ENCODE results near the gene SLC25A19. TPM values are rescaled to one million over a fixed set of nuclear protein-coding genes. Genes with fewer than 3 reads are reported as not detected.
A peak's percentile ranks its signal among the peaks of the same experiment; 100 is the strongest.
"Not testable (repeated sequence)": the region's sequence is repeated elsewhere in the genome, so short reads cannot be mapped to it uniquely, and the experiment has no call there.

Gene SLC25A19
- total and polyA plus RNA-seq, 2 donors (not counting 1 experiment from before 2014, with no cell fraction given): 5.1 to 9.7 TPM

DNA sequence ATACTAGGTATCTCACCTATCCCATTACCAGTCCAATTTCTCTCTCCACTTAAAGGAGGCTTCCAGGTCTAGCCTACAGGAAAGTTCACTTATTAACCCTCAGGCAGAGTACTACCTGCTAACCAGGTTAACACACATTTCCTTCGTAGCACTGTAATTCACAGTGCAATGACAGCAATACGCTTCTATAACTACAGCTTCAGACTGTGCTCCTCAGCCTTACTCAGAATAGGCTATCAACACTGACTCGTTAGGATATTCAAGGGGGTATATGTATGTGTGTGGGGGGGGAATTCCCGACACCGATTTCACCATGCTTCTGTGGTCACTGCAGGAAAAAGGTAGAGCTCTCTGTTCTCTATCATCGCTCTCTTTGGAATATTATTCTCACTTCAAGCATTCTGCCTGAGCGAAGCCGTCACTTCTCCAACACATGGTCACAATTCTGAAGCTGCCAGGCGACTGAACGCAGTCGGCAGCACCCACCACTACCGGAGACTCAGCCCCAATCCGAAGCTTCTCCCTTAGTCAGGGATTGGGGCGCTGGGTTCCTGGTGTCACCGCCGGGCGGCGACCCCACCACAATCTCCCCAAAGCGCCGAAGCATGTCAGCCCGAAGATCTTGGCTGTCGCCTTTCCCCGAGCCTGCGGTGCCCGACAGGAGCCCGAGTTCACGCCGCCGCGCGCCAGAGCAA, 28.4 kb downstream of the SLC25A19 start:
- peak overlapping the region; percentile 63 to 93 (median 82) for H3K4me3 ChIP-seq (replicated peaks in 1 of 4; ENCODE audit: control extremely low read depth in 1 of 4, insufficient read depth in 1 of 4, low read depth in 3 of 4, low read length in 4 of 4)
- H4K20me1 ChIP-seq (ENCODE audit: control insufficient read depth, extremely low read depth, insufficient read depth, low read length): no peaks in the 10 kb centered on the region
- peak overlapping the region; percentile 98 for H3K9ac ChIP-seq (ENCODE audit: insufficient read depth, low read length)
- peaks cover 2% of the 10 kb centered on the region for H3K4me1 ChIP-seq (ENCODE audit: control insufficient read depth, extremely low read depth, insufficient read depth, low read length)
- peak overlapping the region; percentile 77 for H2AFZ ChIP-seq (ENCODE audit: low read length)
- peaks cover 8% of the 10 kb centered on the region for H3K36me3 ChIP-seq (ENCODE audit: control insufficient read depth, insufficient read depth, low read length)
- TF ChIP-seq EZH2 (IDR thresholded peaks at IDR 0.05; ENCODE audit: low read length, missing control alignments) (no peak), CTCF (conservative IDR thresholded peaks at IDR 0.05 in 1 of 2, IDR thresholded peaks at IDR 0.05 in 1 of 2; ENCODE audit: low read depth in 1 of 2, low read length in 2 of 2) (no peak)
- H3K4me2 ChIP-seq (ENCODE audit: extremely low read depth, insufficient read depth, low read length): peak overlapping the region; percentile 88
- H3K27me3 ChIP-seq (ENCODE audit: control insufficient read depth, insufficient read depth, low read length): no peaks in the 10 kb centered on the region
- no peaks in the 10 kb centered on the region for H3K9me3 ChIP-seq (ENCODE audit: control insufficient read depth, insufficient read depth, low read depth, low read length)
- H3K27ac ChIP-seq (ENCODE audit: insufficient read depth, low read length): peak overlapping the region; percentile 99
- H3K79me2 ChIP-seq (ENCODE audit: control insufficient read depth, insufficient read depth, low read length): peaks cover 45% of the 10 kb centered on the region
- no peak for DNase-seq (ENCODE audit: low read depth in 2 of 2)

DNA sequence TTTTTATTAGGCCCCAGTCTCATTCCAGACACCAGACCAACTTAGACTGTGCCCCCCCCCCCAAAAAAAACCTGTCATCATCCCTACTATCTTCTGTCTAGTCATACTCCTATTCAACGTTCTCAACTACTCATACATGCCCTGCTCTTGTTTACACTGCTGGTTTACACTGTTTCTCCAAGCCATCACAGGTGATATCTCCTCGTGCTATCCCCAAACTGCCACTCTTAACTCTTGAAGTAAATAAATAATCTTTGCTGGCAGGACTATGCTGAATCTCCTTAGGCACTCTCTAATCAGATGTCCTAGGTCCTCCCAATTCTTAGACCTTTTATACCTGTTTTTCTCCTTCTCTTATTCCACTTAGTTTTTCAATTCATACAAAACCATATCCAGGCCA, 32.0 kb downstream of the SLC25A19 start:
- not testable (repeated sequence) for H2AFZ ChIP-seq (ENCODE audit: low read length); H3K36me3 ChIP-seq (ENCODE audit: control insufficient read depth, insufficient read depth, low read length); DNase-seq (ENCODE audit: low read depth in 2 of 2); H4K20me1 ChIP-seq (ENCODE audit: control insufficient read depth, extremely low read depth, insufficient read depth, low read length); H3K27ac ChIP-seq (ENCODE audit: insufficient read depth, low read length); H3K4me3 ChIP-seq (replicated peaks in 1 of 4; ENCODE audit: control extremely low read depth in 1 of 4, insufficient read depth in 1 of 4, low read depth in 3 of 4, low read length in 4 of 4); H3K27me3 ChIP-seq (ENCODE audit: control insufficient read depth, insufficient read depth, low read length); H3K9ac ChIP-seq (ENCODE audit: insufficient read depth, low read length); H3K9me3 ChIP-seq (ENCODE audit: control insufficient read depth, insufficient read depth, low read depth, low read length); H3K4me1 ChIP-seq (ENCODE audit: control insufficient read depth, extremely low read depth, insufficient read depth, low read length); H3K4me2 ChIP-seq (ENCODE audit: extremely low read depth, insufficient read depth, low read length)
- H3K79me2 ChIP-seq (ENCODE audit: control insufficient read depth, insufficient read depth, low read length): peaks cover 33% of the 10 kb centered on the region

- not testable (repeated sequence) for H3K4me2 ChIP-seq (ENCODE audit: extremely low read depth, insufficient read depth, low read length); H3K4me1 ChIP-seq (ENCODE audit: control insufficient read depth, extremely low read depth, insufficient read depth, low read length); H4K20me1 ChIP-seq (ENCODE audit: control insufficient read depth, extremely low read depth, insufficient read depth, low read length); H3K9me3 ChIP-seq (ENCODE audit: control insufficient read depth, insufficient read depth, low read depth, low read length); H3K27me3 ChIP-seq (ENCODE audit: control insufficient read depth, insufficient read depth, low read length); H3K4me3 ChIP-seq (replicated peaks in 1 of 4; ENCODE audit: control extremely low read depth in 1 of 4, insufficient read depth in 1 of 4, low read depth in 3 of 4, low read length in 4 of 4); H3K36me3 ChIP-seq (ENCODE audit: control insufficient read depth, insufficient read depth, low read length); DNase-seq (ENCODE audit: low read depth in 2 of 2); H2AFZ ChIP-seq (ENCODE audit: low read length); H3K9ac ChIP-seq (ENCODE audit: insufficient read depth, low read length); H3K27ac ChIP-seq (ENCODE audit: insufficient read depth, low read length)
- H3K79me2 ChIP-seq (ENCODE audit: control insufficient read depth, insufficient read depth, low read length): peaks cover 32% of the 10 kb centered on the region
Measured at GRCh38 chr17:75255954-75256698, 33.1 kb downstream of the SLC25A19 start.

Data from fibroblast of lung (primary cell).